ENCODE data around the gene RABGAP1L. TPM values are rescaled to one million over a fixed set of nuclear protein-coding genes. Genes with fewer than 3 reads are reported as not detected.
"Not testable (repeated sequence)": the region's sequence is repeated elsewhere in the genome, so short reads cannot be mapped to it uniquely, and the experiment has no call there.

Gene RABGAP1L
- 8.3 and 18.7 TPM in 2 replicates for total RNA-seq (2014; rRNA removed; shearing (Covaris generic))

DNA sequence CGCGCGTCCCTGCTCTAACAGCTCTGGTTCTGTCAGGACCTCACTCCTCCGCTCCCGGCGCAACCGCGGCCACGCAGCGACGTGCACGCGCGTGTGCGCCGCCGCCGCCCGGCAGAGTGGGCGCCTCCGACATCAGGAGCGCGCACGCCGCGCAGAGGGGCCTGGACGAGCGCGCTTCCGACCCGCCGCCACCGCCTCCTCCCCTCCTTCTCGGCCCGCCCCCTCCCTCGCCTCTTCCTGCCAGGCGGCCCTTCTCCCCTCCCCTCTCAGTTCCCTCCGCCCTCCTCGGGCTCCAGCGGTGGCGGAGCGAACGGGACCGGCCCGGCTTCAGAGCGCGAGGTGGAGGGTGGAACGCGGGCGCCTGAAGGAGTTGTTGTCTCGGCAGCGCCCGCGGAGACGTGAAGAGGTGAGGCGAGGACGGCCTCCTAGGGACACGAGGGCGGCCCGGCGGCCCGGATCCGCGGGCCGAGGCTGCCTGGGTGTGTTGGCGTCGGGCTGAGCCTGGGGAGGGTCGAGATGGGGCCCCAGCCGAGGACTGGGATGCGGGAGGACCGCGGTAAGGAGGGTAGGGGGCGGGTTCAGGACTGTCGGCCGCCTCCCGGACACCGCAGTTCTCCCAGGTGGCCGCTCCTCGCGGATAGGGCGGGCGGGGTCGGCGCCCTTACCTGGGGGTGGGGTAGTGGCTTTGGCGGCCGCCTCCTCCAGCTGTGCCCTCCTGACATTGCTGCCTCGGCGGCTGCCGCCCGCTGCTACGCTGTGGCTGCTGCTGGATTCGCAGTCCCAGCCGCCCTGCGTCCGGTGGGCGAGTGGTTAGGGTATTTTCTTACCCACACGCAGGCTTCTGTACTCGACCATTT is at the start of gene RABGAP1L:
Gene RABGAP1L, plus strand, starts transcription at position 269 of the 857 bp plus-strand sequence.
- peak; percentile 93 for DNase-seq (ENCODE audit: low read depth)

DNA sequence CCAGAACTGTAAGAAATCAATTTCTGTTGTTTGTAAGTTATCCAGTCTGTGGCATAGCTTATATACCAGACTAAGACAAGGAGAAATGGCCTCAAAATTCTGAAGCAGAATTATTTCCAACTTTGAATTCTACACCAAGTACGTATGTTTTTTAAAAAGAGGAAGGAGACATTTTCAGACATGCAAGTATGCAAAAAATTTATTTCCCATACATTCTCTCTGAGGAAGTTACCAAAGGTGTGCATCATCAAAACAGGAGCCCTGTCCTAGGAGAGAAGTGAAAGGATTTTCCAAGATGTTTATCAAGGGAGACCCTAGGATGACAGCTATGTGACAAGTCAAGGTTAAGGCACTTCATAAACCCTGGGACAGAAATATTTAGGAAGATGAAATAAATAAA is 49.3 kb upstream of the RABGAP1L start:
- no peak for DNase-seq (ENCODE audit: low read depth)

DNA sequence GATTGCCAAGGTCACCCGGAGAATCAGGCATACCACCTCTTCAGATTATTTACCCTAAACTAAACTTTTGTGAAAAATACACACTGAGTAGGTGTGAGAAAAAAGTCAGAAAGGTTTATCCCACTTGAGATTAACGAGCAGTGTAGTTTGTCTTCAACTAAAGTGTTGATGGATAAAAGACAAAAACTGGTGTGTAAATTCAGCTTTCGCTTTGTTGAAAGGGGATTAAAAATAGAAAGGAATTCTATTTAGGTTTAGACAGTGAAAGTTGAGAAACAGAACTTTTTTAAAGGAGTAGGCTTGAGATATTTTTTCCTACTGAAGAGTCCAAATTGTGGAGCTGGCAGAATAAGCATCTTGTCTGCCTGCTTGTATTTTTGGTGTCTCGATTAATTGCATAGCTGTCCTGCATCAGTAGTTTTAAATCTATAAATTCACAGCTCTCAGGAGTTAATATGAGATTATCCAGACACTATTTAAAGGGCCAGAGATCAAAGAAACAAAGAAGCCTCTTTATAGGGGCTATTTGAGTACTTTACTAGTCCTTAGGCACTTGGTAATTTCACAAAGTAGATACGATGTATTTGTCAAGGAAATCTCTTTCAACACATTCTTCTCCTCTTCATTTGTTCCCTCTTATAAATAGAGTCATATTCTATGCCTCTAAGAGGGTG is 46.7 kb upstream of the RABGAP1L start:
- DNase-seq (ENCODE audit: low read depth), result no peak

DNA sequence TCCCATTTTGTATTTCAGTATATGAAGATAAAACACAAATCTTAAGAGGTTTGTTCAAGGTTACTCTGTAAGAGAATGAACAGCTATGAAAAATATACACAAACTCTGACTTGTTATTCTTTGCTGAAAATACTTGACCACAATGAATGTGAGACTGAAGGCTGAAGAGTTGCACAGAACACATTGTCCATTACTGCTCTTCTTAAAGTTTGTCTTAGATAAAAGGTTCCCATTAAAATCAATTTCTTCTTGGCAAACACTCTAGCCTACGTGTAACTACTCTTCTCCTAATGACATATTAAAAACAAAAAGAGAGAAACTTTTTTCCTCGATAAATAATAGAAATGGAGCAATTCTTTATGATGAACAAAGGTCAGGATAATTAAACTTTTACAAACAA is 45.2 kb upstream of the RABGAP1L start:
- DNase-seq (ENCODE audit: low read depth), result no peak

DNA sequence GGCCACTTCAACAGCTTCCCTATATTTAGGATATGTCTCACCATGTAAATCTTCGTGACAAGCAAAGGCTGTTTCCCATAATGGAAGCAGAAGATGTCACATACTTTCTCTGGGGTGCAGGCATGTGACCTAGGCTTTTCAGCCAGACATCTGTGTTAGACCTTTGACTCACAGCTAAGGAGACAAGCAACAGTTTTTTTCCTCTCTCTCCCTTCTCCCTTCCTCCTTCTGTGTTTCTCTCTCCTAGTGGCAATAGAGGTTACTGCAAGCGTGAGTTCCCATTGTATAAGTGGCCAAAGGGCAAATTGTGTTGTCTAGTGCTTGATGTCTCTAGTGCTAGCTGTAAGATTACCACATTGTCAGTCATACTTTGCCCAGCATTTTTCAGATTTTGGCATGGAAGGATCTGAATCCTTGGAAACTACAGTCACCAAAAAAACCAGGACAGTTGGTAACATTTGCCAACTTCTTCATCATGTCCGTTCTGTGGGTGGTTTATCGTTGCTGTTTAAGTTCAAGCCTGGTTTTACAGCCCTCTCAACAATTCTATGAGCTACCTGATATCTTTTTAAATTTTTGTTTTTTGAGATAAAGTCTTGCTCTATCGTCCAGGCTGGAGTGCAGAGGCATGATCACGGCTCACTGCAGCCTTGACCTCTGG is 44.4 kb upstream of the RABGAP1L start:
- peak; percentile 70 for DNase-seq (ENCODE audit: low read depth)

DNA sequence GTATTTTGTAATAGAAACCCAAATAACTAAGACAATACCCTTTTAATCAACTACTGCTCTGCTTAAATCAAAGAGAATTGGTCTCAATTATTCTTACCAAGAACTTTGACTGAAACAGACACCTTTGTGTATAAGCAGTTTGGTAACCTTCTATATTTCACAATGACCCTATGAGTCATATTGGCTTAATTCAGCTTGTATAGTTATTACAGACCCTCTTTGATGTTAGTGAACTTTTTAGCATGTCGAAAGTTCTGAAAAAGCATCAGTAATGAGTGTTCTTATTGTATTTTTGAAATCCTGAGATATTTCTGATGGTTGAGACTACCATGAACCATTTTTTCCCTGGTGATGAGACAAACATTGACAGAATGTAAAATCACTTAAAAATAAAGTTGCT is 43.3 kb upstream of the RABGAP1L start:
- DNase-seq (ENCODE audit: low read depth), result peak; percentile 20

DNA sequence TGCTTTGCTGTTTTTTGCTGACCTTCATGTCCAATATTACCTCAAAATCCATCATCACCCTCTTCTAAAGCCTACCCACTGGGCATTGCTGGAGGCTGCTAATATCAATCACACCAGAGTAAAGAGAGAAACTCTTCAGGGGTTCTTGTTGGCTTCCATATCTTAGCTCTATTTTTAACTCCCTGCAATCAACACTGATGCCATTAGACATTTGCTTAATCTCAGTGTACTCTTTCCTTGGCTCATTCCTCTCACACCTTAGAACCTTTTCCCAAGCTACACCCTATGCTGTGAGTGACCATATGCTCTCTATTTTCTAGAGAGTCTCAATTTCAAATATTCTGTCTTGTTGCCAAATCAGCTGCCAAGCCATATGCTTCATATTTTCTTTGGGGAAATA is 40.6 kb upstream of the RABGAP1L start:
- DNase-seq (ENCODE audit: low read depth), result no peak

DNA sequence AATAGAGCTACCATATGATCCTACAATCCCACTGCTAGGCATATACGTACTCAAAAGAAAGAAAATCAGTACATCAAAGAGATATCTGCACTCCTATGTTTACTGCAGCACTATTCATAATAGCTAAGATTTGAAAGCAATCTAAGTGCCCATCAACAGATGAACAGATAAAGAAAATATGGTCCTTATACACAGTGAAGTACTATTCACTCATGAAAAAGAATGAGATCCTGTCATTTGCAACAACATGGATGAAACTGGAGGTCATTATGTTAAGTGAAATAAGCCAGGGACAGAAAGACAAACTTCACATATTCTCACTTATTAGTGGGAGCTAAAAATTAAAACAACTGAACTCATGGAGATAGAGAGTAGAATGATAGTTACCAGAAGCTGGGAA is 37.0 kb upstream of the RABGAP1L start:
- DNase-seq (ENCODE audit: low read depth), result not testable (repeated sequence)

DNA sequence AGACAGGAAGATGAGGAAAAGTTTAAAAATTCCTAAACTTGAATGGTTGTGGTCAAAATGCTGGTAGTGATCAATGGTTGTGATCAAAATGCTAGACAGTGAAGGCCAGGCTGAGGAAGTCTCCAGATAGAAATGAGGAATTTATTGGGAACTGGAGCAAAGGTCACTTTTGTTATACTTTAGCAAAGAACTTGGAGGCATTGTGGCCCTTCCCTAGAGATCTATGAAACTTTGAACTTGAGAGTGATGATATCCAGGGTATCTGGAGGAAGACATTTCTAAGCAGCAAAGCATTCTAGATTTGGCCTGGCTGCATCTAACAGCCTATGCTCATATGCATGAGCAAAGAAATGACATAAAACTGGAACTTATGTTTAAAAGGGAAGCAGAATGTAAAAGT is 35.5 kb upstream of the RABGAP1L start:
- DNase-seq (ENCODE audit: low read depth), result no peak

DNA sequence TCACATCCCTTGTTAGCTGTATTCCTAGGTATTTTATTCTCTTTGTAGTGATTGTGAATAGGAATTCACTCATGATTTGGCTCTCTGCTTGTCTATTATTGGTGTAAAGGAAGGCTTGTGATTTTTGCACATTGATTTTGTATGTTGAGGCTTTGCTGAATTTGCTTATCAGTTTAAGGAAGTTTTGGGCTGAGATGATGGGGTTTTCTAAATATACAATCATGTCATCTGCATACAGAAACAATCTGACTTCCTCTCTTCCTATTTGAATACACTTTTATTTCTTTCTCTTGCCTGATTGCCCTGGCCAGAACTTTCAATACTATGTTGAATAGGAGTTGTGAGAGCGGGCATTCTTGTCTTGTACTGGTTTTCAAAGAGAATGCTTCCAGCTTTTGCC is 32.1 kb upstream of the RABGAP1L start:
- not testable (repeated sequence) for DNase-seq (ENCODE audit: low read depth)

DNA sequence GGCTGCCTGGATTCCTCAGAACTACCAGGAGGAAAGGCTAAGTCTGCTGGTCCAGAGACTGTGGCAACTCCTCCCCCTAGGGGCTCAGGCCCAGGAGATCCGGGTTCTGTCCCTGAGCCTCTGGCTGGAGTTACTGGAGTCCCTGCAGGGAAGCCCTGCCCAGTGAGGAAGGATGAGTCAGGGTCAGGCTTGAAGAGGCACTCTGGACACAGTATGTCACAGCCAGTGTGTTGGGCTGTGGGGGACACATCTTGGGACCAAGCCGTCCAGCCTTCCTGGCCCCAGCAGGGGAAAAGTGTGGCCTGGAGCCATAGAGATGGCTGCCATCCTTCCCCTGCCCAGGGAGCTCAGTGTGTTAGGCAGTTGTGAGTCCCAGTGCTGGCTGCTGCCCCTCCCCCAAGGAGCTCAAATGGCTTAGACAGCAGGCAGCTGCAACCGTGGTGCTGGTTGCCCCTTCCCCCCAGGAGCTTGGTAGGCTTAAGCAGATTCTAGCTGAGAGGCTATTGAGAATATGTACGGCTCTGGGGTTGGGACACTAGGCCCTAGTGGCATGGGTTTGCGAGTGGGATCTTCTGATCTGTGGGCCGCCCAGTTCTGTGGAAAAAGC is 28.2 kb upstream of the RABGAP1L start:
- peak; percentile 13 for DNase-seq (ENCODE audit: low read depth)

DNA sequence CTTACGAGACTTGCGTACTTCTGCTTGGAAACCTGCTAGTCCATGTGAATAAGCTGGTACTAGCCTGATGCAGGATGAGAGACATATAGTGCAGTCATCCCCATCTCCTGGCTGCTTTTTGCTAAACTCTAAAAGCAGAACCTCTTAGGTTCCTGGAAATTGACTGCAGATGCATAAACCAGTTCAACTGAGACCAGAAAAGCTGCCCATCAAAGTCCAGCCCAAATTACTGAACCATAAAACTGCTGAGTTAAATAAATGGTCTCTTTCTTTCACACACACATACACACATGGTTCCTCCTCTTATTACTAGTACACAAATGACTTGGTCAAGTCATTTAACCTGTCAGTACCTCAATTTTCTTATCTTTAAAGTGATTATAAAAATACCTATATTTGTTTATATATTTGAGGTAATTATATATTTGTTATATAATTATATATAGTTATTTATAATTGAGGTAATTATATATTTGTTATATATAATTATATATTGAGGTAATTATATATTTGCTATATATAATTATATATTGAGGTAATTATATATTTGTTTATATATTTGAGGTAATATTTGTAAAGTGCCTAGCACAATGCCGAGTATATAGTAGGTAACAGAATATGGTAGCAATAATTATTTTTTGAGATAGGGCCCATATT is 25.2 kb upstream of the RABGAP1L start:
- no peak for DNase-seq (ENCODE audit: low read depth)

DNA sequence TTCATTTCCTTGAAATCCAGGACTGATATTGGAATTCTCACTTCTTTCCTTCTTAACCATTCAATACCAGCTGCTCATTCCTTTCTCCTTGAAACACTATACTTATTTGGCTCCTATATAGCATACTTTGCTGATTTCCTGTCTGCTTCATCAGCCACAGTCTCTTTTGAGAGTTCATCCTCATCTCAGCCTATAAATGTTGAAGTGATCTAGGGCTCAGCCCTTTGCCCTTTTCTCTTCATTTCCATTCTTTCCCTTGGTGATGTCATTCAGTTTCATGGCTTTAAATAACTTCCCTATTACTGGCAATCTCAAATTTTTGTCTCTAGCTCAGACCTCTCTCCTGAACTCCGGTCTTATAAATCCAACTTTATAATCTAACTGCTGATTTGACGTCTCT is 24.1 kb upstream of the RABGAP1L start:
- no peak for DNase-seq (ENCODE audit: low read depth)

DNA sequence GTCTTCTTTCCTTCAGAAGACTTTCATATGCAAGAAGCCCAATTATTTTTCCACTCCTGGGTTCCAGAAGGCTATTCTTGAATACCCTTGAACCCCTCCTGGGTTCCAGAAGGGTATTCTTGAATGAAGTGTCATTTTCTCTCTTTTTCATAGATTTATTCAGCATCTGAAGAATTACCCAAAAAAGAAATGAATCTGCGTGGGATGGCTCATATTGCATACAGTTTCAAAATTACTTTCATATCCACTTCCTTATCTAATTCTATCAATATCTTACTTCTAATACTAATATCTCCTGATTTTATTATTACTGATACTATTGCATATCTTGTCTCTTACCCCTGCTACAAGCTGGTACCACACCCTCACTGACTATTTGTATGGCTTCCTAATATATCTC is 22.6 kb upstream of the RABGAP1L start:
- no peak for DNase-seq (ENCODE audit: low read depth)

DNA sequence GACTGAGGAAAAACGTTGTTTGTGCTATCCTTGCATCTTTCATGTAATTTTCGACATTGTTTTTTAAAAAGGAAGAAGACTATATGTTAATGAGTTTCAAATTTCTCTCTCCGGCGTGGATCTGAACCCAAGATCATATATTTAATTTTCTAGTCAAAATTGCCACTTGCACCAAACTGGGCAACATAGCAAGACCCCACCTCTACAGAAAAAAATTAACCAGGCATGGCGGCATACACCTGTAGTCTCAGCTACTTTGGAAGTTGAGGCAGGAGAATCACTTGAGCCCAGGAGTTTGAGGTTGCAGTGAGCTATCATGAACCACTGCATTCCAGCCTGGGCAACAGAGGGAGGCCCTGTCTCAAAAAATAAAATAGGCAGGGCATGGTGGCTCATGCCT is 16.5 kb upstream of the RABGAP1L start:
- DNase-seq (ENCODE audit: low read depth), result no peak

DNA sequence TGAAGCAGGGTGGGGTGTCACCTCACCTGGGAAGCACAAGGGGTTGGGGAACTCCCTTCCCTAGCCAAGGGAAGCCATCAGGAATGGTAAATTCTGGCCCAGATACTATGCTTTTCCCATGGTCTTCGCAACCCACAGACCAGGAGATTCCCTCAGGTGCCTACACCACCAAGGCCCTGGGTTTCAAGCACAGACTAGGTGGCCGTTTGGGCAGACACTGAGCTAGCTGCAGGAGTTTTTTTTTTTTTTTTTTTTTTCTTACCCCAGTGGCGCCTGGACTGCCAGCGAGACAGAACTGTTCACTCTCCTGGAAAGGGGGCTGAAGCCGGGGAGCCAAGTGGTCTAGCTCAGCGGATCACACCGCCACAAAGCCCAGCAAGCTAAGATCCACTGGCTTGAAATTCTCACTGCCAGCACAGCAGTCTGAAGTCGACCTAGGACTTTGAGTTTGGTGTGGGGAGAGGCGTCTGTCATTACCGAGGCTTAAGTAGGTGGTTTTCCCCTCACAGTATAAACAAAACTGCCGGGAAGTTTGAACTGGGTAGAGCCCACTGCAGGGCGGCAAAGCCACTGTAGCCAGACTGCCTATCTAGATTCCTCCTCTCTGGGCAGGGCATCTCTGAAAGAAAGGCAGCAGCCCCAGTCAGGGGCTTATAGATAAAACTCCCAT is 15.5 kb upstream of the RABGAP1L start:
- not testable (repeated sequence) for DNase-seq (ENCODE audit: low read depth)

DNA sequence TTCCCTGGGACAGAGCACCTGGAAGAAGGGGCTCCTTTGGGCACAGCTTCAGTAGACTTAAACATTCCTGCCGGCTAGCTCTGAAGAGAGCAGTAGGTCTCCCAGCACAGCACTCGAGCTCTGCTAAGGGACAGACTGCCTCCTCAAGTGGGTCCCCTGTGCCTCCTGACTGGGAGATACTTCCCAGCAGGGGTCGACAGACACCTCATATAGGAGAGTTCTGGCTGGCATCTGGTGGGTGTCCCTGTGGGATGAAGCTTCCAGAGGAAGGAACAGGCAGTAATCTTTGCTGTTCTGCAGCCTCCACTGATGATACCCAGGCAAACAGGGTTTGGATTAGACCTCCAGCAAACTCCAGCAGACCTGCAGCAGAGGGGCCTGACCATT is 14.9 kb upstream of the RABGAP1L start:
- not testable (repeated sequence) for DNase-seq (ENCODE audit: low read depth)

DNA sequence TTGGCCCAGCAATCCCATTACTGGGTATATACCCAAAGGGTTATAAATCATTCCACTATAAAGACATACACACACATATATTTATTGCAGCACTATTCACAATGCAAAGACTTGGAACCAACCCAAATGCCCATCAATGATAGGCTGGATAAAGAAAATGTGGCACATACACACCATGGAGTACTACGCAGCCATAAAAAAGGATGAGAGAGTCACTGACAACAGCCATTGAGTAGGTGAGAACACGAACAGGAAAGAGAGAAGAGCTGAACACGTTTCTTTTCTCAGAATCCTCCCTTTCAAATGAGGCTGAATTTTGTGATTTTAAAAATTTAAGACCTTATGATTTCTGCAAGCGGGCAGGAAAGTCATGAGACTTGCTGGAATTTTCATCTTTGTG is 10.1 kb upstream of the RABGAP1L start:
- DNase-seq (ENCODE audit: low read depth), result no peak

DNA sequence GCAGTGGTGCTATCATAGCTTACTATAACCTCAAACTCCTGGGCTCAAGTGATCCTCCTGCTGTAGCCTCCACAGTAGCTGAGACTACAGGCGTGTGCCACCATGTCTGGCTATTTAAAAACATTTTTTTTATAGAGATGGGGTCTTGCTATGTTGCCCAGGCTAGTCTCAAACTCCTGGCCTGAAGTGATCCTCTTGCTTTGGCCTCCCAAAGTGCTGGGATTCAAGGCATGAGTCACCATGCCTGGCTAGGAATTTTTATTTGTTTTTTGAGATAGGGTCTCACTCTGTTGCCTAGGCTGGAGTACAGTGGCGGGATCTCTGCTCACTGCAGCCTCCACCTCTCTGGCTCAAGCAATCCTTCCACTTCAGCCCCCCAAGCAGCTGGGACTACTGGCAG is 8.8 kb upstream of the RABGAP1L start:
- DNase-seq (ENCODE audit: low read depth), result no peak

DNA sequence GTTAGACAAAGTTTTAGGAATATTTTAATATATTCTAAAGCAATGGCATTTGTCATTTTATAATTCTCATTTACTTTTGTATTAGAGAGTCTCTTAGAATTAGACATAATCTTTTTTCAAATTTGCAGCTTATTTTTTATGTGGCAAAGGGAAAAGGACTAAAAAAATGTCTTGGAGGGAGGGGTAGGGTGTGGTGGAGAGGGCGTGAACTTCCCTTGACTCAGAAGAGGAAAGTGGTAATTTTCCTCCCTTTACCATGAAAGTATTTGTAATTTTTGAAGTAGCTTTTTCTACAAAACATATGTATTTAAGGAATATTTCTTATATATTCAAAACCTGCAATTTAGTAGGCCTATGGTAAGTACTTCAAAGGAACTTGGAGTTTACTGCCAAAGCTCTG is 6.9 kb upstream of the RABGAP1L start:
- no peak for DNase-seq (ENCODE audit: low read depth)

All from M059J (cell line).